Measurements from ENCODE around the gene P2RX6. TPM values are rescaled to one million over a fixed set of nuclear protein-coding genes. Genes with fewer than 3 reads are reported as not detected.

The P2RX6 gene
- total and polyA plus RNA-seq, 12 donors = 0.07 to 7.7 (median 3.2) TPM

DNA sequence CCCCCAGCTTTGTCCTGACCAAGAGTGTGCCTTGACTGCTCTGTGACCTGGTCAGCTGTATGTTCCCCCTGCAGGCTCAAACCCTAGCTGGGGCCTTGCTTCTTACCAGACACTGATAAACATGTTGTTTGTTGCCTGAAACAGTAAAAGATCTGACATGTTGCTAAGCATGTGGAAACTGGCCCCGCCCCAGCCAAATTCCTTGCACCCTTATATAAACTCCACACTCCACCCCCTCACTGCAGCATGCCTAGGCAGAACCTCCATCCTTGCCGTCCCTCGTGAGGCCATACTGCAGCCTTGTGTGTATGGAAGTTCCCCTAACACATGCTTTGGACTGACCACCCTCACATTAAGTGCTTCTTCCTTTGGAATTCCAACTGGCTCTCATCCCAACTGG lies 58.1 kb downstream of the P2RX6 start:
- intact Hi-C loops (cut with DNase I) = loop anchor here in 1 of 10 donors (10.0 kb wide), 1 partner anchor 178 kb away; no protein-coding TSS in a partner anchor
- 70 to 88% methylated on average over 3 of the region's 3 CpGs for WGBS, 2 donors
- Histone ChIP-seq H3K9me3 (no peaks in the 10 kb centered on the region), H3K4me1 (no peaks in the 10 kb centered on the region), H3K27ac (no peak overlapping the region), H3K4me3 (no peak overlapping the region), H3K36me3 (no peaks in the 10 kb centered on the region), H3K27me3 (no peaks in the 10 kb centered on the region)
- ATAC-seq = no peak
- TF ChIP-seq, protein P1, sequence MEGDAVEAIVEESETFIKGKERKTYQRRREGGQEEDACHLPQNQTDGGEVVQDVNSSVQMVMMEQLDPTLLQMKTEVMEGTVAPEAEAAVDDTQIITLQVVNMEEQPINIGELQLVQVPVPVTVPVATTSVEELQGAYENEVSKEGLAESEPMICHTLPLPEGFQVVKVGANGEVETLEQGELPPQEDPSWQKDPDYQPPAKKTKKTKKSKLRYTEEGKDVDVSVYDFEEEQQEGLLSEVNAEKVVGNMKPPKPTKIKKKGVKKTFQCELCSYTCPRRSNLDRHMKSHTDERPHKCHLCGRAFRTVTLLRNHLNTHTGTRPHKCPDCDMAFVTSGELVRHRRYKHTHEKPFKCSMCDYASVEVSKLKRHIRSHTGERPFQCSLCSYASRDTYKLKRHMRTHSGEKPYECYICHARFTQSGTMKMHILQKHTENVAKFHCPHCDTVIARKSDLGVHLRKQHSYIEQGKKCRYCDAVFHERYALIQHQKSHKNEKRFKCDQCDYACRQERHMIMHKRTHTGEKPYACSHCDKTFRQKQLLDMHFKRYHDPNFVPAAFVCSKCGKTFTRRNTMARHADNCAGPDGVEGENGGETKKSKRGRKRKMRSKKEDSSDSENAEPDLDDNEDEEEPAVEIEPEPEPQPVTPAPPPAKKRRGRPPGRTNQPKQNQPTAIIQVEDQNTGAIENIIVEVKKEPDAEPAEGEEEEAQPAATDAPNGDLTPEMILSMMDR (IDR thresholded peaks at IDR 0.05) = no peak
- DNase-seq = no peak

DNA sequence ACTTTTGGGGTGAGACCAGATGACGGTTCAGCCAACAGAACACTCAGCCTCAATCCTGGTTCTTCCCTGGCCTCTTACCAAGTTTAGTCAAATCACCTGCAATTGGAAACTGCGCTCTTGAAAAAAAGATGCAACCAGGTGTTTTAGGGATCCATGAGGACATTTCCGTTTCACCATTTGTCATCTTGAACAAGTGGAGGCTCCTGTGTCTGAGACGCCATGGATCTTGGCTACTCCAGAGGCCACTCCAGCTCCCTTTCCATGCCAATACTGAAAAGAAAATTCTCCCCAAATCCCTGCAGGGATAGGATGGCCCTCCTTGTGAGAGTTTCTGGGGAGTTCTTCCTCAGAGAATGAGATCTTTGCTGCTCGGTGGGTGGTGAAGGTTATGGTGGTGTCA lies 58.5 kb downstream of the P2RX6 start:
- TF ChIP-seq, protein P1 (IDR thresholded peaks at IDR 0.05) = no peak
- Histone ChIP-seq H3K36me3 (no peaks in the 10 kb centered on the region), H3K27ac (no peak overlapping the region), H3K4me3 (no peak overlapping the region), H3K4me1 (no peaks in the 10 kb centered on the region), H3K27me3 (peaks cover 0 to 3% (median 0%) of the 10 kb centered on the region in 7 donors), H3K9me3 (no peaks in the 10 kb centered on the region)
- intact Hi-C loops (cut with DNase I) = loop anchor here in 1 of 10 donors (10.0 kb wide), 1 partner anchor 179 kb away; no protein-coding TSS in a partner anchor
- DNase-seq (no peak), ATAC-seq (no peak)
- 92 to 93% methylated on average over 5 of the region's 5 CpGs for WGBS, 2 donors

DNA sequence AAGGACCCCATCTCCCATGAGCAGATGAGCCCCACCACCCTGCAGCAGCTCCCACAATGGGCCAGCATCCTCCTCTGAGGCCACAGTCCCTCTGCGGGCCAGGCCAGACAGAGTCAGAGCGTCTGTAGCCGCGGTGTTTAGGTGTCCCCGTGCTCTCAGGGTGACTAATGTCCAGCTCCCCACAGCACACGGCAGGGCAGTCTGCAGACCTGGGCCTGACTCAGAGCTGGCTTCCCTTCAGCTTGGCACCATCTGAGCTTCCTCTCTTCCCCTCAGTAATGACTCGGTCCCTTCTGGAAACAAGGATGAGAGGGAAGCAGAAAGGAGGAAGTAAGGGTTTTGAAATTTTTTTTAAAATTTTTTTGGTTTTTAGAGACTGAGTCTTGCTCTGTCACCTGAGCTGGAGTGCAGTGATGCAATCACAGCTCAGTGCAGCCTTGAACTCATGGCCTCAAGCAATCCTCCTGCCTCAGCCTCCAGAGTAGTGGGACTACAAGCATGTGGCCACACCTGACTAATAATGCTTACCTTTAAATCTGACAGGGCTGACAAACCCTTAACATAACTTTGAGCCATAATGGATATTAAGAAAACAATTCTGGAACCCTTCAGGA lies 59.2 kb downstream of the P2RX6 start:
- WGBS, 2 donors = 62 to 74% methylated on average over 7 of the region's 7 CpGs
- Histone ChIP-seq H3K4me3 (no peak overlapping the region), H3K4me1 (no peaks in the 10 kb centered on the region), H3K9me3 (no peaks in the 10 kb centered on the region), H3K36me3 (no peaks in the 10 kb centered on the region), H3K27me3 (peaks cover 0 to 5% (median 0%) of the 10 kb centered on the region in 7 donors), H3K27ac (no peak overlapping the region)
- ATAC-seq = peak in 2 of 8 donors; percentile 14 to 77
- no peak for DNase-seq
- TF ChIP-seq, protein P1 (IDR thresholded peaks at IDR 0.05) = no peak
- intact Hi-C loops (cut with DNase I) = loop anchor here in 1 of 10 donors (10.0 kb wide), 1 partner anchor 179 kb away; no protein-coding TSS in a partner anchor

DNA sequence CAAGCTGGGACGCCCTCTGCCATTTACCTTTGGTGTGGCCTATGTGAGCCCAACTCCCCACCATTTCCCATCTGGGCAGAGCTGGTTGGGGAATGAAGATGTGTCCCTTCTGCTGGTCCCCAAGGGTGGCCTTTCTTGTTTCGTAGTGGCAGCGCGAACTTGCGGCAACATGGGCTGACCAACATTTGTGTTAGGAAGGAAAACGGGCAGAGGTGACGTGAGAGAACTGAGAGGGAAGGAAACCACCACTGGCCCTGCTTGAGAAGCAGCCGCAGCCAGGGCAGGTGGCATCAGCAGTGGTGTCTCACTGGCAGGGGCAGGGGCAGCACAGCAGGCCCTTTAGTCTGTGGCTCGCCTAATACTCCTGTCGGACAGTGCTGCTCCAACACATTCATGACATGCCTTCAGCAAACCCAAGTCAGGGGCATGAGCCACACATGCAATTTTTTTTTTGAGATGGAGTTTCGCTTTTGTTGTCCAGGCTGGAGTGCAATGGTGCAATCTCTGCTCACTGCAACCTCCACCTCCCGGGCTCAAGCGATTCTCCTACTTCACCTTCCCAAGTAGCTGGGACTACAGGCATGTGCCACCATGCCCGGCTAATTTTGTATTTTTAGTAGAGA lies 60.7 kb downstream of the P2RX6 start:
- H3K4me3 ChIP-seq = no peak overlapping the region
- H3K4me1 ChIP-seq = no peaks in the 10 kb centered on the region
- no peak for DNase-seq
- 92% methylated on average over 14 of the region's 14 CpGs for WGBS, 2 donors
- TF ChIP-seq, protein P1 (IDR thresholded peaks at IDR 0.05) = no peak
- H3K9me3 ChIP-seq = no peaks in the 10 kb centered on the region
- intact Hi-C loops (cut with DNase I) = loop anchor here in 1 of 10 donors (10.0 kb wide), 1 partner anchor 181 kb away; no protein-coding TSS in a partner anchor
- no peak for ATAC-seq
- no peaks in the 10 kb centered on the region for H3K36me3 ChIP-seq
- H3K27me3 ChIP-seq = peaks cover 0 to 5% (median 0%) of the 10 kb centered on the region in 7 donors
- H3K27ac ChIP-seq = no peak overlapping the region

All from heart right ventricle (tissue), 16 donors.